Esophagus muscularis mucosa (tissue), 3 donors: ENCODE measurements around the gene PDK3.

Experiments used
- POLR2A ChIP-seq: fragments of 450-650 bp; IDR thresholded peaks from one replicate; pipeline ENCODE4 v1.6.1; 2017; ENCODE audit warnings: antibody characterized with exemption, moderate library complexity, mild to moderate bottlenecking, low read depth
- POLR2AphosphoS5 ChIP-seq, 2 donors: sonication (generic); formaldehyde crosslinking; IDR thresholded peaks; one replicate each; pipeline ENCODE4 v1.6.1; 2017; ENCODE audit warnings: antibody characterized with exemption in 2 of 2
- TF ChIP-seq, protein P1 (sequence below), 3 experiments: fragments of 200-600 bp in 2 of 3; fragments of 450-650 bp in 1 of 3; sonication (generic) in 2 of 3; IDR thresholded peaks; one replicate each; pipeline ENCODE4 v1.5.1; 2017 to 2019; ENCODE audit warnings: antibody characterized with exemption in 3 of 3, mild to moderate bottlenecking in 2 of 3, moderate library complexity in 1 of 3

DNA sequence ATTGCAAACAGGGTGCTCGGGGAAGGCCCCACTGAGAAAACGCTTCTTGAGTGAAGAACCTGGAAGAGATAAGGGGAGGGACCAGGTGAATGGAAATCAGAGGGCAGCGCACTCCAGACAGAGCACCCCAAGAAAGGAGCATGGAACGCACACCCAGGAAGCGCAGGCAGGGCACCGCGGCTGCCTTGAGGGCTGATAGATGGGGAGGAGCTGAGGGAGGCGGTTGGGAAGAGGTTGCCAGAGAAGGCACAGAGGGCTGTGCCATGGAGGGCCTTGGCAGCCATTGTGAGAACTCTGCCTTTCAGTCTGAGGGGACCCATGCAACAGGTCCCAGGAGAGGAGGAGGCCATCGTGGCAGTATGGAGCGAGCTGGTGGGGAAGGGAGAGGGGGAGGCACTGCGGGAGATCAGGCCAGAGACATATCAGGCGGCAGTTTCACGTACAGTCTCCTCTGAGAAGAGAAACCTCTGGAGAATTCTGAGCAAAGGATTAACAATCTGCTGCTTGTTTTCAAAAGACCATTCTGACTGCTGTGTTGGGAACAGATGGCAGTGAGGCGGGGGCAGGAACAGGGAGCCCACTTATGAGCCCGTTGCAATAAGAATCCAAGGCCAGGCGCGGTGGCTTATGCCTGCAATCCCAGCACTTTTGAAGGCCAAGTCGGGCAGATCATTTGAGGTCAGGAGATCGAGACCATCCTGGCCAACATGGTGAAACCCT lies 98.4 kb downstream of the PDK3 start:
- TF ChIP-seq POLR2A: no peak
- TF ChIP-seq, protein P1, sequence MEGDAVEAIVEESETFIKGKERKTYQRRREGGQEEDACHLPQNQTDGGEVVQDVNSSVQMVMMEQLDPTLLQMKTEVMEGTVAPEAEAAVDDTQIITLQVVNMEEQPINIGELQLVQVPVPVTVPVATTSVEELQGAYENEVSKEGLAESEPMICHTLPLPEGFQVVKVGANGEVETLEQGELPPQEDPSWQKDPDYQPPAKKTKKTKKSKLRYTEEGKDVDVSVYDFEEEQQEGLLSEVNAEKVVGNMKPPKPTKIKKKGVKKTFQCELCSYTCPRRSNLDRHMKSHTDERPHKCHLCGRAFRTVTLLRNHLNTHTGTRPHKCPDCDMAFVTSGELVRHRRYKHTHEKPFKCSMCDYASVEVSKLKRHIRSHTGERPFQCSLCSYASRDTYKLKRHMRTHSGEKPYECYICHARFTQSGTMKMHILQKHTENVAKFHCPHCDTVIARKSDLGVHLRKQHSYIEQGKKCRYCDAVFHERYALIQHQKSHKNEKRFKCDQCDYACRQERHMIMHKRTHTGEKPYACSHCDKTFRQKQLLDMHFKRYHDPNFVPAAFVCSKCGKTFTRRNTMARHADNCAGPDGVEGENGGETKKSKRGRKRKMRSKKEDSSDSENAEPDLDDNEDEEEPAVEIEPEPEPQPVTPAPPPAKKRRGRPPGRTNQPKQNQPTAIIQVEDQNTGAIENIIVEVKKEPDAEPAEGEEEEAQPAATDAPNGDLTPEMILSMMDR (IDR thresholded peaks at IDR 0.05): no peak
- TF ChIP-seq POLR2AphosphoS5 (IDR thresholded peaks at IDR 0.05): no peak
